GM23338 (cell line): ENCODE results near the gene DHFR2. TPM values are rescaled to one million over a fixed set of nuclear protein-coding genes. Genes with fewer than 3 reads are reported as not detected.

Experiments used
- ATAC-seq: fragments of 200-7000 bp; cut with Tn5 transposase; 3 replicates; pipeline ENCODE4 v1.9.1; 2020
- DNase-seq: peaks from one replicate; pipeline ENCODE4 v3.0.0-alpha.2; 2015; ENCODE audit warnings: low spot score
- H2AFZ ChIP-seq: fragments of 200-600 bp; sonication (generic); 2 replicates; pipeline ENCODE4 v1.8.0; 2016; ENCODE audit warnings: antibody characterized with exemption, mild to moderate bottlenecking, moderate library complexity
- H3F3A ChIP-seq: fragments of 200-600 bp; sonication (generic); replicated peaks from 2 replicates; pipeline ENCODE4 v1.8.0; 2017; ENCODE audit warnings: antibody characterized with exemption, mixed run types, low read depth
- H3K27ac ChIP-seq: fragments of 200-600 bp; sonication (generic); 2 replicates; pipeline ENCODE4 v1.6.1; 2016; ENCODE audit warnings: low read depth
- H3K27me3 ChIP-seq: fragments of 200-600 bp; sonication (generic); 2 replicates; pipeline ENCODE4 v1.8.0; 2016; ENCODE audit warnings: mild to moderate bottlenecking, mixed run types, moderate library complexity; ENCODE audit not compliant: insufficient read depth
- H3K36me3 ChIP-seq: fragments of 200-600 bp; sonication (generic); 2 replicates; pipeline ENCODE4 v1.8.0; 2016; ENCODE audit warnings: mild to moderate bottlenecking; ENCODE audit not compliant: insufficient read depth
- H3K4me1 ChIP-seq: fragments of 200-600 bp; sonication (generic); 2 replicates; pipeline ENCODE4 v1.8.0; 2016; ENCODE audit warnings: mild to moderate bottlenecking, moderate library complexity; ENCODE audit not compliant: insufficient read depth
- H3K4me2 ChIP-seq: fragments of 200-600 bp; sonication (generic); 2 replicates; pipeline ENCODE4 v1.7.1; 2017; ENCODE audit warnings: mixed run types
- H3K4me3 ChIP-seq: fragments of 200-600 bp; sonication (generic); 2 replicates; pipeline ENCODE4 v1.6.1; 2016; ENCODE audit warnings: mixed run types
- H3K79me2 ChIP-seq: fragments of 200-600 bp; sonication (generic); replicated peaks from 2 replicates; pipeline ENCODE4 v1.8.0; 2017; ENCODE audit warnings: mild to moderate bottlenecking; ENCODE audit not compliant: insufficient read depth
- H3K9me2 ChIP-seq: fragments of 200-600 bp; sonication (generic); 2 replicates; pipeline ENCODE4 v1.8.0; 2017; ENCODE audit not compliant: insufficient read depth
- H4K20me1 ChIP-seq: fragments of 200-600 bp; sonication (generic); replicated peaks from 2 replicates; pipeline ENCODE4 v1.8.0; 2017; ENCODE audit warnings: mild to moderate bottlenecking; ENCODE audit not compliant: insufficient read depth
- H3K27ac Mint-ChIP-seq: 2 replicates; pipeline ENCODE4 v1.8.0; 2020; ENCODE audit warnings: inconsistent platforms, mild to moderate bottlenecking, moderate library complexity, mixed read lengths
- H3K27me3 Mint-ChIP-seq: 3 replicates; pipeline ENCODE4 v1.8.0; 2022; ENCODE audit warnings: low read depth, mild to moderate bottlenecking, moderate library complexity, mixed read lengths, inconsistent platforms; ENCODE audit not compliant: insufficient read depth, poor library complexity
- H3K36me3 Mint-ChIP-seq: 3 replicates; pipeline ENCODE4 v1.8.0; 2021; ENCODE audit warnings: low read depth, mild to moderate bottlenecking, inconsistent platforms, moderate library complexity, mixed read lengths
- H3K4me1 Mint-ChIP-seq: 3 replicates; pipeline ENCODE4 v1.8.0; 2020; ENCODE audit warnings: mild to moderate bottlenecking, inconsistent platforms, mixed read lengths
- H3K4me3 Mint-ChIP-seq: 3 replicates; pipeline ENCODE4 v1.8.0; 2021; ENCODE audit warnings: moderate library complexity, mild to moderate bottlenecking, inconsistent platforms, mixed read lengths
- H3K9me3 Mint-ChIP-seq: 3 replicates; pipeline ENCODE4 v1.8.0; 2020; ENCODE audit warnings: moderate library complexity, mild to moderate bottlenecking, inconsistent platforms, mixed read lengths
- CREB1 ChIP-seq: fragments of 250-450 bp; sonication (Bioruptor Pico); IDR thresholded peaks from 2 replicates; pipeline ENCODE4 v1.5.0; 2020; ENCODE audit warnings: low read depth, mild to moderate bottlenecking, moderate library complexity
- EZH2phosphoT487 ChIP-seq: fragments of 200-600 bp; sonication (generic); IDR thresholded peaks from one replicate; pipeline ENCODE4 v1.8.1; 2018; ENCODE audit warnings: antibody characterized with exemption; ENCODE audit not compliant: unreplicated experiment
- JUNB ChIP-seq: IDR thresholded peaks from one replicate; pipeline ENCODE4 v1.6.1; 2016; ENCODE audit warnings: antibody characterized with exemption; ENCODE audit not compliant: unreplicated experiment
- NANOG ChIP-seq: IDR thresholded peaks from 2 replicates; pipeline ENCODE4 v1.6.1; 2016; ENCODE audit warnings: antibody characterized with exemption, borderline replicate concordance
- POLR2AphosphoS5 ChIP-seq: IDR thresholded peaks from 2 replicates; pipeline ENCODE4 v1.6.1; 2016; ENCODE audit warnings: antibody characterized with exemption, low read depth
- ZNF114 ChIP-seq: fragments of 250-450 bp; sonication (Bioruptor Pico); IDR thresholded peaks from 2 replicates; pipeline ENCODE4 v1.5.0; 2020; ENCODE audit warnings: mild to moderate bottlenecking, moderate library complexity
- polyA plus RNA-seq: library from polyadenylated mRNA; unstranded; fragments of >200 nt; fragmentation: Nextera tagmentation; extraction: Ambion mirVana; gene quantifications from 2 replicates; pipeline ENCODE4 v1.2.1, GENCODE V29; 2016
- total RNA-seq: library from RNA; depleted of rRNA; stranded (reverse); fragments of >200 nt; shearing (Covaris generic); gene quantifications from 2 replicates; pipeline ENCODE4 v1.2.3, GENCODE V29; 2014
- TF ChIP-seq, protein P1 (sequence below), 2 experiments: fragments of 200-600 bp in 1 of 2; sonication (generic) in 1 of 2; conservative IDR thresholded peaks; 2 replicates each; pipeline versions ENCODE4 v1.5.1 to v1.6.1; 2016 to 2017; ENCODE audit warnings: antibody characterized with exemption in 2 of 2, low read depth in 2 of 2, mild to moderate bottlenecking in 2 of 2, moderate library complexity in 1 of 2
- TF ChIP-seq, protein P2 (sequence below): IDR thresholded peaks from 2 replicates; pipeline ENCODE4 v1.6.1; 2016; ENCODE audit warnings: antibody characterized with exemption
- TF ChIP-seq, protein P3 (sequence below): IDR thresholded peaks from one replicate; pipeline ENCODE4 v1.6.1; 2018; ENCODE audit warnings: antibody characterized with exemption; ENCODE audit not compliant: unreplicated experiment

Gene DHFR2
- total and polyA plus RNA-seq, 2 experiments from 2014 or later, result 1.1 to 1.6 TPM

DNA sequence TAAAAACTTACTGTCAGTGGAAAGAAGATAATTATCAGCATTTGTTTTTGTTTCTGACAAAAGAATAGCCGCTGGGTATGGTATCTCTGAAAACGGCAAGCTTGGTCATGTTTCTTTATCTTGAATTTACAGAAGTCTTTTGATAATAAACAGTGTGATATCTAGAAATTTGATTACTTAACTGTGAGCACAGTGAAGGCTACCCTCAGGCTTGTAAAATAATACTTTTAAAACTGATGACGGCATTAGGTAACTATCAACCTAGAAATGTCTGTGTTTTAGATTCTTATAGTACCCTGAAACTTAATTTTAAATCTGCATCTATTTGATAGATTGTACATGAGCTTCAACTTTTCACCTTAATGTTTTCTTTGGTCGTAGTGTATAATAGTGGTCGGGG, 43.6 kb upstream of the DHFR2 start (continued):
- TF ChIP-seq CREB1, result no peak
- TF ChIP-seq NANOG, result no peak
- TF ChIP-seq POLR2AphosphoS5, result no peak

DNA sequence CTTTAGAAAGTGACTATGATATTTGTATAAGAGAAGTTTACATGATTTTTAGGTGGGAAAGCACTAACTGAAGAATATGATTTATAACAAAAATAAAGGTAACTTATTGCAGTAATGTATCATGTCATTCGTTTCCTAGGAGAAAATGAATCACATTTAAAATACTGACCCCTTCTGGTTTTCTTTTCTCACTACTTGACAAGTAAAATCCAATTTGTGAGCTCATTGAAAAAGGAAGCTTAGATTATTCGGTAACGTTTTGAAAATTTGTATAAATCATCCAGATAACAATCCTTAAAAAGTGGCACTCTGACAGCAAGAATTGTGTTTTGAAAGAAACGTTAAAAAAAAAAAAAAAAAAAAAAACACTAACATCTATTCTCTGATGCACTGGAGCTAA, 39.1 kb upstream of the DHFR2 start:
- Histone ChIP-seq H4K20me1 (no peaks in the 10 kb centered on the region), H3K27me3 (no peaks in the 10 kb centered on the region), H3K27ac (no peak overlapping the region), H3F3A (no peaks in the 10 kb centered on the region), H2AFZ (no peak overlapping the region), H3K9me2 (no peaks in the 10 kb centered on the region), H3K4me3 (no peak overlapping the region), H3K4me2 (no peak overlapping the region), H3K79me2 (no peaks in the 10 kb centered on the region), H3K36me3 (no peaks in the 10 kb centered on the region), H3K4me1 (no peaks in the 10 kb centered on the region)
- DNase-seq (peak; percentile 35), ATAC-seq (no peak)
- TF ChIP-seq NANOG, result no peak
- TF ChIP-seq, protein P1, sequence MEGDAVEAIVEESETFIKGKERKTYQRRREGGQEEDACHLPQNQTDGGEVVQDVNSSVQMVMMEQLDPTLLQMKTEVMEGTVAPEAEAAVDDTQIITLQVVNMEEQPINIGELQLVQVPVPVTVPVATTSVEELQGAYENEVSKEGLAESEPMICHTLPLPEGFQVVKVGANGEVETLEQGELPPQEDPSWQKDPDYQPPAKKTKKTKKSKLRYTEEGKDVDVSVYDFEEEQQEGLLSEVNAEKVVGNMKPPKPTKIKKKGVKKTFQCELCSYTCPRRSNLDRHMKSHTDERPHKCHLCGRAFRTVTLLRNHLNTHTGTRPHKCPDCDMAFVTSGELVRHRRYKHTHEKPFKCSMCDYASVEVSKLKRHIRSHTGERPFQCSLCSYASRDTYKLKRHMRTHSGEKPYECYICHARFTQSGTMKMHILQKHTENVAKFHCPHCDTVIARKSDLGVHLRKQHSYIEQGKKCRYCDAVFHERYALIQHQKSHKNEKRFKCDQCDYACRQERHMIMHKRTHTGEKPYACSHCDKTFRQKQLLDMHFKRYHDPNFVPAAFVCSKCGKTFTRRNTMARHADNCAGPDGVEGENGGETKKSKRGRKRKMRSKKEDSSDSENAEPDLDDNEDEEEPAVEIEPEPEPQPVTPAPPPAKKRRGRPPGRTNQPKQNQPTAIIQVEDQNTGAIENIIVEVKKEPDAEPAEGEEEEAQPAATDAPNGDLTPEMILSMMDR (conservative IDR thresholded peaks at IDR 0.05; ENCODE audit: low read depth in 2 of 2), result peak in 1 of 2 experiments; percentile 52; a peak in 3 of 4 replicates
- no peak overlapping the region for H3K4me3 Mint-ChIP-seq
- no peaks in the 10 kb centered on the region for H3K27me3 Mint-ChIP-seq
- H3K4me1 Mint-ChIP-seq, result no peaks in the 10 kb centered on the region
- H3K27ac Mint-ChIP-seq, result no peak overlapping the region
- H3K9me3 Mint-ChIP-seq, result no peaks in the 10 kb centered on the region
- H3K36me3 Mint-ChIP-seq, result no peaks in the 10 kb centered on the region

DNA sequence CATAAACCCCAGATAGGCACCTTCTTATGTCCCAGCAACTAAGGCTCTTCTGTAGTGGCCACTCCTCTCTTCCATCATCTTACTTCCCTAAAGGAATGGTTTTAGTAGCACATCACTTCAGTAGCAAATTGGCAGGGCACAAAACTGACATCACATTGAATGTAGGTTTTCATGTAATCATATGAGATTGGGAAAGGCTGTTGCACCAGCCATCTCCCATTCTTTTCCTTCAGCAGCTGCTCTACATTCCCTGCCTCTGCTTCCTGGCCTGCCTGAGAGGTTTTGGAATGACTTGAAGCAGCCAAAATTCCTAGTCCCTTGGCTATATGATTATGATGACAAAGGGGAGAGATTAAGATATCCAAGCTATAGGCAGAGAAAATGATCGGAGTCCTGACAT, 36.6 kb upstream of the DHFR2 start:
- no peaks in the 10 kb centered on the region for H3K79me2 ChIP-seq
- H3K9me3 Mint-ChIP-seq, result no peaks in the 10 kb centered on the region
- H4K20me1 ChIP-seq, result no peaks in the 10 kb centered on the region; the same call in 1 of the 2 replicates
- no peak overlapping the region for H3K4me3 ChIP-seq
- no peaks in the 10 kb centered on the region for H3K27me3 ChIP-seq
- H3K4me1 Mint-ChIP-seq, result no peaks in the 10 kb centered on the region
- ATAC-seq (no peak), DNase-seq (no peak)
- H3K4me3 Mint-ChIP-seq, result no peak overlapping the region
- H3K27ac ChIP-seq, result no peak overlapping the region
- H3F3A ChIP-seq, result no peaks in the 10 kb centered on the region
- TF ChIP-seq CREB1, result no peak
- TF ChIP-seq, protein P1 (conservative IDR thresholded peaks at IDR 0.05; ENCODE audit: low read depth in 2 of 2), result no peak
- no peak for TF ChIP-seq NANOG
- TF ChIP-seq, protein P2, sequence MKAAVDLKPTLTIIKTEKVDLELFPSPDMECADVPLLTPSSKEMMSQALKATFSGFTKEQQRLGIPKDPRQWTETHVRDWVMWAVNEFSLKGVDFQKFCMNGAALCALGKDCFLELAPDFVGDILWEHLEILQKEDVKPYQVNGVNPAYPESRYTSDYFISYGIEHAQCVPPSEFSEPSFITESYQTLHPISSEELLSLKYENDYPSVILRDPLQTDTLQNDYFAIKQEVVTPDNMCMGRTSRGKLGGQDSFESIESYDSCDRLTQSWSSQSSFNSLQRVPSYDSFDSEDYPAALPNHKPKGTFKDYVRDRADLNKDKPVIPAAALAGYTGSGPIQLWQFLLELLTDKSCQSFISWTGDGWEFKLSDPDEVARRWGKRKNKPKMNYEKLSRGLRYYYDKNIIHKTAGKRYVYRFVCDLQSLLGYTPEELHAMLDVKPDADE, result no peak
- TF ChIP-seq, protein P3, sequence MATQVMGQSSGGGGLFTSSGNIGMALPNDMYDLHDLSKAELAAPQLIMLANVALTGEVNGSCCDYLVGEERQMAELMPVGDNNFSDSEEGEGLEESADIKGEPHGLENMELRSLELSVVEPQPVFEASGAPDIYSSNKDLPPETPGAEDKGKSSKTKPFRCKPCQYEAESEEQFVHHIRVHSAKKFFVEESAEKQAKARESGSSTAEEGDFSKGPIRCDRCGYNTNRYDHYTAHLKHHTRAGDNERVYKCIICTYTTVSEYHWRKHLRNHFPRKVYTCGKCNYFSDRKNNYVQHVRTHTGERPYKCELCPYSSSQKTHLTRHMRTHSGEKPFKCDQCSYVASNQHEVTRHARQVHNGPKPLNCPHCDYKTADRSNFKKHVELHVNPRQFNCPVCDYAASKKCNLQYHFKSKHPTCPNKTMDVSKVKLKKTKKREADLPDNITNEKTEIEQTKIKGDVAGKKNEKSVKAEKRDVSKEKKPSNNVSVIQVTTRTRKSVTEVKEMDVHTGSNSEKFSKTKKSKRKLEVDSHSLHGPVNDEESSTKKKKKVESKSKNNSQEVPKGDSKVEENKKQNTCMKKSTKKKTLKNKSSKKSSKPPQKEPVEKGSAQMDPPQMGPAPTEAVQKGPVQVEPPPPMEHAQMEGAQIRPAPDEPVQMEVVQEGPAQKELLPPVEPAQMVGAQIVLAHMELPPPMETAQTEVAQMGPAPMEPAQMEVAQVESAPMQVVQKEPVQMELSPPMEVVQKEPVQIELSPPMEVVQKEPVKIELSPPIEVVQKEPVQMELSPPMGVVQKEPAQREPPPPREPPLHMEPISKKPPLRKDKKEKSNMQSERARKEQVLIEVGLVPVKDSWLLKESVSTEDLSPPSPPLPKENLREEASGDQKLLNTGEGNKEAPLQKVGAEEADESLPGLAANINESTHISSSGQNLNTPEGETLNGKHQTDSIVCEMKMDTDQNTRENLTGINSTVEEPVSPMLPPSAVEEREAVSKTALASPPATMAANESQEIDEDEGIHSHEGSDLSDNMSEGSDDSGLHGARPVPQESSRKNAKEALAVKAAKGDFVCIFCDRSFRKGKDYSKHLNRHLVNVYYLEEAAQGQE, result no peak
- TF ChIP-seq EZH2phosphoT487, result no peak
- TF ChIP-seq JUNB, result no peak
- no peak for TF ChIP-seq ZNF114
- H3K27ac Mint-ChIP-seq, result no peak overlapping the region
- no peak overlapping the region for H2AFZ ChIP-seq
- H3K36me3 ChIP-seq, result no peaks in the 10 kb centered on the region
- no peaks in the 10 kb centered on the region for H3K4me1 ChIP-seq
- H3K9me2 ChIP-seq, result no peaks in the 10 kb centered on the region
- H3K27me3 Mint-ChIP-seq, result no peaks in the 10 kb centered on the region
- no peak overlapping the region for H3K4me2 ChIP-seq
- no peaks in the 10 kb centered on the region for H3K36me3 Mint-ChIP-seq
